Measurements from ENCODE around the gene TRPC4.
"Not testable (repeated sequence)": the region's sequence is repeated elsewhere in the genome, so short reads cannot be mapped to it uniquely, and the experiment has no call there.

TRPC4 gene

GRCh38 chr13:37833411-37833810, 36.2 kb downstream of the TRPC4 start:
- no peak for DNase-seq (ENCODE audit: low read depth in 2 of 2)

GRCh38 chr13:37816276-37816675, 53.3 kb downstream of the TRPC4 start:
- no peak for DNase-seq (ENCODE audit: low read depth in 2 of 2)

- no peak for DNase-seq (ENCODE audit: low read depth in 2 of 2)
These were observed 58.1 kb downstream of the TRPC4 start for GRCh38 chr13:37811441-37811840.

- DNase-seq (ENCODE audit: low read depth in 2 of 2): no peak
These were observed 62.9 kb downstream of the TRPC4 start for GRCh38 chr13:37806666-37807065.

GRCh38 chr13:37797631-37798030, 71.9 kb downstream of the TRPC4 start:
- no peak for DNase-seq (ENCODE audit: low read depth in 2 of 2)

GRCh38 chr13:37796795-37797194, 72.8 kb downstream of the TRPC4 start:
- not testable (repeated sequence) for DNase-seq (ENCODE audit: low read depth in 2 of 2)

- no peak for DNase-seq (ENCODE audit: low read depth in 2 of 2)
These were observed 74.2 kb downstream of the TRPC4 start for GRCh38 chr13:37795326-37795725.

- no peak for DNase-seq (ENCODE audit: low read depth in 2 of 2)
These were observed 77.9 kb downstream of the TRPC4 start for GRCh38 chr13:37791699-37792098.

- DNase-seq (ENCODE audit: low read depth in 2 of 2): no peak
These were observed 81.2 kb downstream of the TRPC4 start for GRCh38 chr13:37788346-37788745.

- no peak for DNase-seq (ENCODE audit: low read depth in 2 of 2)
These were observed 91.9 kb downstream of the TRPC4 start for GRCh38 chr13:37777676-37778075.

GRCh38 chr13:37775871-37776270, 93.7 kb downstream of the TRPC4 start:
- DNase-seq (ENCODE audit: low read depth in 2 of 2): no peak

GRCh38 chr13:37772644-37773043, 96.9 kb downstream of the TRPC4 start:
- no peak for DNase-seq (ENCODE audit: low read depth in 2 of 2)

- no peak for DNase-seq (ENCODE audit: low read depth in 2 of 2)
These were observed 100.0 kb downstream of the TRPC4 start for GRCh38 chr13:37769545-37769944.

GRCh38 chr13:37769078-37769477, 100.5 kb downstream of the TRPC4 start:
- DNase-seq (ENCODE audit: low read depth in 2 of 2): no peak

- no peak for DNase-seq (ENCODE audit: low read depth in 2 of 2)
These were observed 103.1 kb downstream of the TRPC4 start for GRCh38 chr13:37766502-37766901.

GRCh38 chr13:37755349-37755748, 114.2 kb downstream of the TRPC4 start:
- DNase-seq (ENCODE audit: low read depth in 2 of 2): no peak

GRCh38 chr13:37753776-37754175, 115.8 kb downstream of the TRPC4 start:
- DNase-seq (ENCODE audit: low read depth in 2 of 2): no peak

GRCh38 chr13:37752146-37752545, 117.4 kb downstream of the TRPC4 start:
- DNase-seq (ENCODE audit: low read depth in 2 of 2): no peak

GRCh38 chr13:37751025-37751424, 118.5 kb downstream of the TRPC4 start:
- DNase-seq (ENCODE audit: low read depth in 2 of 2): no peak

GRCh38 chr13:37748913-37749312, 120.7 kb downstream of the TRPC4 start:
- no peak for DNase-seq (ENCODE audit: low read depth in 2 of 2)

GRCh38 chr13:37747071-37747612, 122.4 kb downstream of the TRPC4 start:
- no peak for DNase-seq (ENCODE audit: low read depth in 2 of 2)

- DNase-seq (ENCODE audit: low read depth in 2 of 2): no peak
These were observed 128.0 kb downstream of the TRPC4 start for GRCh38 chr13:37741536-37741935.

- DNase-seq (ENCODE audit: low read depth in 2 of 2): no peak
These were observed 133.5 kb downstream of the TRPC4 start for GRCh38 chr13:37736045-37736444.

- no peak for DNase-seq (ENCODE audit: low read depth in 2 of 2)
These were observed 134.3 kb downstream of the TRPC4 start for GRCh38 chr13:37735293-37735692.

Measured in activated CD8-positive, alpha-beta memory T cell treated with anti-CD3 and anti-CD28 coated beads for 4 hours (primary cell).